Measurements from ENCODE around the gene ZDHHC4. TPM values are rescaled to one million over a fixed set of nuclear protein-coding genes. Genes with fewer than 3 reads are reported as not detected.

ZDHHC4 gene
- total RNA-seq, 1 donor from 2014 or later = 67.9 TPM

GRCh38 chr7:6606866-6607583 is 29.8 kb downstream of the ZDHHC4 start:
- Mint-ChIP-seq H3K4me3 (no peak overlapping the region), H3K4me1 (ENCODE audit: unreplicated experiment) (no peaks in the 10 kb centered on the region), H3K27me3 (no peaks in the 10 kb centered on the region), H3K27ac (no peak overlapping the region), H3K36me3 (peaks cover 10% of the 10 kb centered on the region), H3K9me3 (no peaks in the 10 kb centered on the region)
- TF ChIP-seq CTCF (conservative IDR thresholded peaks at IDR 0.05) = no peak
- DNase-seq (ENCODE audit: extremely low spot score, unreplicated experiment) = no peak

- DNase-seq (ENCODE audit: extremely low spot score, unreplicated experiment) = no peak
- no peaks in the 10 kb centered on the region for H3K27me3 Mint-ChIP-seq
- H3K9me3 Mint-ChIP-seq = no peaks in the 10 kb centered on the region
- no peak overlapping the region for H3K4me3 Mint-ChIP-seq
- no peak for TF ChIP-seq CTCF (conservative IDR thresholded peaks at IDR 0.05)
- no peak overlapping the region for H3K27ac Mint-ChIP-seq
- no peaks in the 10 kb centered on the region for H3K4me1 Mint-ChIP-seq (ENCODE audit: unreplicated experiment)
- H3K36me3 Mint-ChIP-seq = peaks cover 7% of the 10 kb centered on the region
These were observed 30.4 kb downstream of the ZDHHC4 start for GRCh38 chr7:6607651-6608051.

GRCh38 chr7:6608081-6608480 is 30.8 kb downstream of the ZDHHC4 start:
- Mint-ChIP-seq H3K4me1 (ENCODE audit: unreplicated experiment) (no peaks in the 10 kb centered on the region), H3K9me3 (no peaks in the 10 kb centered on the region), H3K36me3 (peaks cover 7% of the 10 kb centered on the region), H3K4me3 (no peak overlapping the region), H3K27ac (no peak overlapping the region), H3K27me3 (no peaks in the 10 kb centered on the region)
- no peak for DNase-seq (ENCODE audit: extremely low spot score, unreplicated experiment)
- TF ChIP-seq CTCF (conservative IDR thresholded peaks at IDR 0.05) = no peak

- Mint-ChIP-seq H3K4me3 (no peak overlapping the region), H3K4me1 (ENCODE audit: unreplicated experiment) (no peaks in the 10 kb centered on the region), H3K36me3 (peaks cover 6% of the 10 kb centered on the region), H3K27me3 (no peaks in the 10 kb centered on the region), H3K27ac (no peak overlapping the region), H3K9me3 (no peaks in the 10 kb centered on the region)
- TF ChIP-seq CTCF (conservative IDR thresholded peaks at IDR 0.05) = no peak
- no peak for DNase-seq (ENCODE audit: extremely low spot score, unreplicated experiment)
These were observed 31.5 kb downstream of the ZDHHC4 start for GRCh38 chr7:6608794-6609193.

- H3K4me3 Mint-ChIP-seq = peak overlapping the region; percentile 69
- no peak for TF ChIP-seq CTCF (conservative IDR thresholded peaks at IDR 0.05)
- peaks cover 4% of the 10 kb centered on the region for H3K4me1 Mint-ChIP-seq (ENCODE audit: unreplicated experiment)
- peaks cover 3% of the 10 kb centered on the region for H3K27me3 Mint-ChIP-seq
- no peaks in the 10 kb centered on the region for H3K9me3 Mint-ChIP-seq
- no peak for DNase-seq (ENCODE audit: extremely low spot score, unreplicated experiment)
- no peak overlapping the region for H3K27ac Mint-ChIP-seq
- H3K36me3 Mint-ChIP-seq = no peaks in the 10 kb centered on the region
These were observed 35.6 kb downstream of the ZDHHC4 start for GRCh38 chr7:6612819-6613218.
